ENCODE data around the gene C1orf232. TPM values are rescaled to one million over a fixed set of nuclear protein-coding genes. Genes with fewer than 3 reads are reported as not detected.
A peak's percentile ranks its signal among the peaks of the same experiment; 100 is the strongest.

The C1orf232 gene
- total and polyA plus RNA-seq, 9 of the 15 experiments (the other 6 are each of a cell fraction or from before 2014, with no cell fraction given): not detected

- peak; percentile 27; the same call in 1 of the 2 replicates for TF ChIP-seq KDM2B (CRISPR knock-in tag; IDR thresholded peaks at IDR 0.05)
- peak in 1 of 2 experiments; percentile 73; a peak in 1 of 4 replicates for TF ChIP-seq ZNF318 (IDR thresholded peaks at IDR 0.05; ENCODE audit: borderline replicate concordance in 1 of 2, low read depth in 1 of 2)
- no peak for TF ChIP-seq RBM39 (optimal IDR thresholded peaks at IDR 0.05; ENCODE audit: low read depth, low read length)
- TF ChIP-seq SREBF2 (CRISPR knock-in tag; IDR thresholded peaks at IDR 0.05): no peak
- TF ChIP-seq DMBX1 (CRISPR knock-in tag; IDR thresholded peaks at IDR 0.05; ENCODE audit: borderline replicate concordance): no peak
- no peak; the same call in 1 of the 2 replicates for TF ChIP-seq MYBL2 (IDR thresholded peaks at IDR 0.05; ENCODE audit: low read depth)
- no peak for TF ChIP-seq MYBL2 (CRISPR knock-in tag; IDR thresholded peaks at IDR 0.05; ENCODE audit: borderline replicate concordance)
- peak in 1 of 2 experiments; percentile 94; a peak in 2 of 4 replicates for TF ChIP-seq SRF (CRISPR knock-in tag; IDR thresholded peaks at IDR 0.05)
- peak; percentile 69; the same call in 1 of the 2 replicates for TF ChIP-seq MITF (IDR thresholded peaks at IDR 0.05)
- peak; percentile 30; the same call in 1 of the 2 replicates for TF ChIP-seq ADNP (tag; IDR thresholded peaks at IDR 0.05)
- no peak; the same call in 1 of the 2 replicates for TF ChIP-seq NR2C1 (IDR thresholded peaks at IDR 0.05)
- TF ChIP-seq NR2C1 (tag; IDR thresholded peaks at IDR 0.05): peak; percentile 48; the same call in 1 of the 2 replicates
These were observed 45.5 kb downstream of the C1orf232 start (continued) for GRCh38 chr1:26122988-26123973.
